ENCODE data around the gene EXD3. TPM values are rescaled to one million over a fixed set of nuclear protein-coding genes. Genes with fewer than 3 reads are reported as not detected.

The EXD3 gene
- total RNA-seq, 1 donor from 2014 or later, result 8.4 TPM

DNA sequence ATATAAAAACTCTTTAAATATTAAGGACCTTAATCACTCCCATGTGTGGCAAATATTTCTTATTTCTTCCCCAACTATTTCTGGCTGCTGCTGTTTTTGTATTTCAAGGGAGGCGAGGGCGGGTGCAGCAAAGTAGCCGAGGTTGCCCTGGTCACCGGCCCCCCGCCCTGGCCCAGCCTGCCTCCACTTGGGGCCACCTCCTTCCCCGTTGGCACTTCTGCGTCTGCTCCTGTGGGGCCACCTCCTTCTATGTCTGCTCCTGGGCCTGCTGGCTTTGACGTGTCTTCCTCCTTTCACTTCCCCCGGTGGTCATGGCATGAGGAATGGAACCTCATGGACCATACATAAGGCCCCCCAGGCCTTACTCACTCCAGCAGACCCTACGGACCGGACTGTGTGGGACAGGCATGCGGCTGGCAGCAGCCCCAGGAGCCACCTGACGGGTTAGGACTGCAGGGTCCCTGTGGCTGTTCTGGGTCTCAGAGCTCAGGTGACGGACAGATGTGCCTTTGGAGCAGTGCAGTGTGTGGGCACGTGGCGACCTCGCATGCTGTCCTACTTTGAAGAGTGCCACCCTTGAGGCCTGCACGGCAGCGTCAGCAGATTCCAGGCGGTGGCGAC, 24.0 kb upstream of the EXD3 start:
- Histone ChIP-seq H3K4me1 (ENCODE audit: control insufficient read depth in 3 of 3, insufficient read depth in 3 of 3, low read length in 3 of 3) (peaks cover 3 to 7% (median 7%) of the 10 kb centered on the region in 3 donors), H3K27ac (ENCODE audit: low read depth, low read length) (no peak overlapping the region)

GRCh38 chr9:137445930-137446431, 23.0 kb upstream of the EXD3 start:
- Histone ChIP-seq H3K4me1 (ENCODE audit: control insufficient read depth in 3 of 3, insufficient read depth in 3 of 3, low read length in 3 of 3) (peaks cover 3 to 7% (median 7%) of the 10 kb centered on the region in 3 donors), H3K27me3 (ENCODE audit: control insufficient read depth in 3 of 3, insufficient read depth in 3 of 3, low read length in 3 of 3) (peaks cover 0 to 11% (median 11%) of the 10 kb centered on the region in 3 donors), H3K9me3 (ENCODE audit: control insufficient read depth in 3 of 3, low read length in 3 of 3) (no peaks in the 10 kb centered on the region), H3K27ac (ENCODE audit: low read depth, low read length) (no peak overlapping the region), H3K9ac (ENCODE audit: low read depth in 1 of 3, low read length in 3 of 3) (no peak overlapping the region), H3K36me3 (ENCODE audit: control insufficient read depth in 3 of 3, insufficient read depth in 3 of 3, low read length in 3 of 3) (peaks cover 0 to 3% (median 0%) of the 10 kb centered on the region in 3 donors), H3K4me3 (ENCODE audit: low read length in 3 of 3) (no peak overlapping the region)

More for the DNA sequence above, 24.0 kb upstream of the EXD3 start:
- Histone ChIP-seq H3K9ac (ENCODE audit: low read depth in 1 of 3, low read length in 3 of 3) (no peak overlapping the region), H3K36me3 (ENCODE audit: control insufficient read depth in 3 of 3, insufficient read depth in 3 of 3, low read length in 3 of 3) (peaks cover 0 to 3% (median 0%) of the 10 kb centered on the region in 3 donors), H3K27me3 (ENCODE audit: control insufficient read depth in 3 of 3, insufficient read depth in 3 of 3, low read length in 3 of 3) (peaks cover 0 to 10% (median 10%) of the 10 kb centered on the region in 3 donors), H3K9me3 (ENCODE audit: control insufficient read depth in 3 of 3, low read length in 3 of 3) (no peaks in the 10 kb centered on the region), H3K4me3 (ENCODE audit: low read length in 3 of 3) (no peak overlapping the region)

DNA sequence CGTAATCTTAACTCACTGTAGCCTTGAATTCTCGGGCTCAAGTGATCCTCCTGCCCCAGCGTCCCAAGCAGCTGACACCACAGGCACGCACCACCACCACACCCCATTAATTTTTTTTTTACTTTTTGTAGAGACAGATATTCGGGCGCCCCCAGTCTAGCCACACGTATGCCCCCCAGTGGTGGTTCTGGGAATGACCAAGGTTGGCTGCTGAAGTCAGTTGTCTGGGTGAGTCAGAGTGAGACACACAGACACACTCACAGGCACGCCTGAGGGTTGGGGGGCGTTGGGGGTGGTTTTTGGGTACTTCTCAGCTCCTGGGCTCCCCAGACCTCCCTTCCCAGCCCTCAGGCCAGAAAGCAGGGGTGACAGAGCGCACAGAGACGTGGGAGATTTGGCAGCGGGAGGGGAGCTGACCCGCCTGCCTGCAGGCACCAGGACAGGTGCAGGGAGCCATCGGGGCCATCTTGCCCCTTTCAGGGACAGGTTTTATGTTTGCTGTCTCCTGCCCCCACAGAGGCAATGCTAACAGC, 22.4 kb upstream of the EXD3 start:
- Histone ChIP-seq H3K9ac (ENCODE audit: low read depth in 1 of 3, low read length in 3 of 3) (no peak overlapping the region), H3K9me3 (ENCODE audit: control insufficient read depth in 3 of 3, low read length in 3 of 3) (no peaks in the 10 kb centered on the region), H3K27me3 (ENCODE audit: control insufficient read depth in 3 of 3, insufficient read depth in 3 of 3, low read length in 3 of 3) (peaks cover 0 to 11% (median 11%) of the 10 kb centered on the region in 3 donors), H3K27ac (ENCODE audit: low read depth, low read length) (no peak overlapping the region), H3K4me1 (ENCODE audit: control insufficient read depth in 3 of 3, insufficient read depth in 3 of 3, low read length in 3 of 3) (peaks cover 3 to 7% (median 7%) of the 10 kb centered on the region in 3 donors), H3K36me3 (ENCODE audit: control insufficient read depth in 3 of 3, insufficient read depth in 3 of 3, low read length in 3 of 3) (peaks cover 0 to 3% (median 0%) of the 10 kb centered on the region in 3 donors), H3K4me3 (ENCODE audit: low read length in 3 of 3) (peak overlapping the region in 1 of 3 donors; percentile 6)

DNA sequence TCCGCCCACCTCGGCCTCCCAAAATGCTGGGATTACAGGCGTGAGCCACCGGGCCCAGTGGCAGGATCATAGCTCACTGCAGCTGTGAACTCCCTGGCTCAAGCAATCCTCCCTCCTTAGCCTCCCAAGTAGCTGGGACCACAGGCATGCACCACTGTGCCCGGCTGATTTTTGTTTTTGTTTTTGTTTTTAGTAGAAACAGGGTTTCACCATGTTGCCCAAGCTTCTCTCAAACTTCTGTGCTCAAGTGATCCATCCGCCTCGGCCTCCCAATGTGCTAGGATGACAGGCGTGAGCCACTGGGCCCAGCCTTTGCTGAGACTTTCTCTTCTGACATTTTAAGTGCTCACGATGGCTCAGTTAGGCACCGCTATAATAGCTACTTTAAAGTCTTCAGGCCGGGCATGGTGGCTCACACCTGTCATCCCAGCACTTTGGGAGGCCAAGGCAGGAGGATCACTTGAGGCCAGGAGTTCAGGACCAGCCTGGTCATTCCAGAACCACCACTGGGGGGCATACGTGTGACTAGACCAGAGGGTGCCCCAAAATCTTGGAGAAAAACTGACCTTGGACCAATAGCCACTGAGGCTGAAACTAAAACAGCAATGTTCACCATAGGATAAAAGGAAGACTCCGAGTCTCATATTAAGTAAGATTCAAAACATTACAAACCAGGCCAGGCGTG, 21.3 kb upstream of the EXD3 start:
- Histone ChIP-seq H3K4me3 (ENCODE audit: low read length in 3 of 3) (no peak overlapping the region), H3K36me3 (ENCODE audit: control insufficient read depth in 3 of 3, insufficient read depth in 3 of 3, low read length in 3 of 3) (peaks cover 0 to 3% (median 0%) of the 10 kb centered on the region in 3 donors), H3K9me3 (ENCODE audit: control insufficient read depth in 3 of 3, low read length in 3 of 3) (no peaks in the 10 kb centered on the region), H3K4me1 (ENCODE audit: control insufficient read depth in 3 of 3, insufficient read depth in 3 of 3, low read length in 3 of 3) (peaks cover 3 to 10% (median 10%) of the 10 kb centered on the region in 3 donors), H3K27me3 (ENCODE audit: control insufficient read depth in 3 of 3, insufficient read depth in 3 of 3, low read length in 3 of 3) (peaks cover 4 to 15% (median 15%) of the 10 kb centered on the region in 3 donors), H3K27ac (ENCODE audit: low read depth, low read length) (no peak overlapping the region), H3K9ac (ENCODE audit: low read depth in 1 of 3, low read length in 3 of 3) (no peak overlapping the region)

GRCh38 chr9:137441935-137442321, 19.0 kb upstream of the EXD3 start:
- peaks cover 3 to 23% (median 9%) of the 10 kb centered on the region in 3 donors for H3K4me1 ChIP-seq (ENCODE audit: control insufficient read depth in 3 of 3, insufficient read depth in 3 of 3, low read length in 3 of 3)
- no peak overlapping the region for H3K9ac ChIP-seq (ENCODE audit: low read depth in 1 of 3, low read length in 3 of 3)
- no peak overlapping the region for H3K27ac ChIP-seq (ENCODE audit: low read depth, low read length)
- H3K4me3 ChIP-seq (ENCODE audit: low read length in 3 of 3), result peak overlapping the region in 1 of 3 donors; percentile 14
- H3K36me3 ChIP-seq (ENCODE audit: control insufficient read depth in 3 of 3, insufficient read depth in 3 of 3, low read length in 3 of 3), result no peaks in the 10 kb centered on the region
- peaks cover 21 to 38% (median 31%) of the 10 kb centered on the region in 3 donors for H3K27me3 ChIP-seq (ENCODE audit: control insufficient read depth in 3 of 3, insufficient read depth in 3 of 3, low read length in 3 of 3)
- no peaks in the 10 kb centered on the region for H3K9me3 ChIP-seq (ENCODE audit: control insufficient read depth in 3 of 3, low read length in 3 of 3)

DNA sequence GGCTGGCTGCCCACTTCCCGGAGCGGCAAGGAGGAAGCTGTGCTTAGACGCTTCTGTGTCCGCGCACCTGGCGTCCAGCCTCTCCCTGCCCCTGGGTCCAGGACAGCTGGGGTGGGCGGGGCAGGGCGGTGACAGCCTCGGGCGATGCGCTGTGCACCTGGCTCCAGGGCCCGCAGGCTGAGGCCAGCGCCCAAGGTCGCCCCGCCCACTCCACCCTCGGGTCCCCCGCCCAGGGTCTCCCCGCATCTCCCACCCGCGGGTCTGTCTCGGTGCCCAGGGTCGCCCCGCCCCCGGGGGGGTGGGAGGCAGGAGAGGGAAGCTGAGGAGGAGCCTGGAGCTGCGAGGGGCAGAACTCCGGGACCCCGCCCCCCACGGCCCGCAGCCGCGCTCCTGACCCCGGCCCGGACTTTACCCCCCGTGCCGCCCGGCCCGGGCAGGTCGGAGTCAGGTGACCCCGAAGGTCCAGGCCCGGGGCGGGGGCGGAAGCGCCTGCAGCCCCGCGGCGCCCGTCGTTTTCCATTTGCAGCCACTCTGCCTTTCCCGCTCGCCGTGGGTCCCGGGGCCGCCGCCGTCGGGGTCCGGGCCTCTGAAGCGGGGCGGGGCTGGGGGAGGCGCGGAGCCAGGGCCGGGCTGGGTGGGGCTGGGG, 18.4 kb upstream of the EXD3 start, which contains the start of gene ENTPD8:
TSS of gene ENTPD8 (minus strand) at position 69 of the 646 bp plus-strand sequence. CDS start 3,072 bp downstream, outside the sequence.
- no peak within 1 kb of the TSS for H3K9ac ChIP-seq (ENCODE audit: low read depth in 1 of 3, low read length in 3 of 3)
- H3K27ac ChIP-seq (ENCODE audit: low read depth, low read length), result no peak within 1 kb of the TSS
- peak within 1 kb of the TSS in 1 of 3 donors; percentile 14 for H3K4me3 ChIP-seq (ENCODE audit: low read length in 3 of 3)
- H3K36me3 ChIP-seq (ENCODE audit: control insufficient read depth in 3 of 3, insufficient read depth in 3 of 3, low read length in 3 of 3), result no peaks in the 10 kb centered on the region
- peaks cover 3 to 28% (median 11%) of the 10 kb centered on the region in 3 donors for H3K4me1 ChIP-seq (ENCODE audit: control insufficient read depth in 3 of 3, insufficient read depth in 3 of 3, low read length in 3 of 3)
- H3K27me3 ChIP-seq (ENCODE audit: control insufficient read depth in 3 of 3, insufficient read depth in 3 of 3, low read length in 3 of 3), result peaks cover 22 to 43% (median 35%) of the 10 kb centered on the region in 3 donors
- H3K9me3 ChIP-seq (ENCODE audit: control insufficient read depth in 3 of 3, low read length in 3 of 3), result no peaks in the 10 kb centered on the region

DNA sequence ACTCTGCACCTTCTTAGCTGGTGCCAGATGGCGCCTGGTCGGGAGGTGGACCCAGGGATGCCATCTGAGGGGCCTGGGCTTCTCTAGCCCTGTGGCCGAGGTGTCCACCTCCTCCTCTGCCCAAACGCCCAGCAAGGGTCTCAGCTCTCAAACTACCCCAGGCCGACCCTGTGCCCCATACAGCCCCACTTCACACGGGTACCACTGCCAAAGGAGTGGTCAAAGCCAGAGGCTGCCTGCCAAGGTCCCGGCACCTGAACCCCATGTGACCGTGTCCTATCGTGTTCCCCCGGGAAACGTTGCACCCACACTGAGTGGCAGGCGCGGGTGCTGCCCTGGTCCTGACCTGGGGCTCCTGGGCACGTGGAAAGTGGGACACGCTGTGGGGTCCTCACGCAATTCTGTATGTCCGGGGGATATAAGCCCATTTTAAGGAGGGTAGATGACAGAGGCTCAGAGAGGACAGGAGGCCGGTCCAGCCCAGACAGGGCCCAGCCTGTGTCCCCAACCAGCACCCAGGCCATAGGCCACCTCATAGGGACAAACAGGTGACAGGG, 16.3 kb upstream of the EXD3 start:
- H3K9ac ChIP-seq (ENCODE audit: low read depth in 1 of 3, low read length in 3 of 3), result peak overlapping the region in 1 of 3 donors; percentile 8
- no peak overlapping the region for H3K4me3 ChIP-seq (ENCODE audit: low read length in 3 of 3)
- H3K27ac ChIP-seq (ENCODE audit: low read depth, low read length), result no peak overlapping the region
- H3K36me3 ChIP-seq (ENCODE audit: control insufficient read depth in 3 of 3, insufficient read depth in 3 of 3, low read length in 3 of 3), result no peaks in the 10 kb centered on the region
- H3K9me3 ChIP-seq (ENCODE audit: control insufficient read depth in 3 of 3, low read length in 3 of 3), result no peaks in the 10 kb centered on the region
- H3K4me1 ChIP-seq (ENCODE audit: control insufficient read depth in 3 of 3, insufficient read depth in 3 of 3, low read length in 3 of 3), result peaks cover 0 to 32% (median 10%) of the 10 kb centered on the region in 3 donors
- H3K27me3 ChIP-seq (ENCODE audit: control insufficient read depth in 3 of 3, insufficient read depth in 3 of 3, low read length in 3 of 3), result peaks cover 22 to 43% (median 34%) of the 10 kb centered on the region in 3 donors

DNA sequence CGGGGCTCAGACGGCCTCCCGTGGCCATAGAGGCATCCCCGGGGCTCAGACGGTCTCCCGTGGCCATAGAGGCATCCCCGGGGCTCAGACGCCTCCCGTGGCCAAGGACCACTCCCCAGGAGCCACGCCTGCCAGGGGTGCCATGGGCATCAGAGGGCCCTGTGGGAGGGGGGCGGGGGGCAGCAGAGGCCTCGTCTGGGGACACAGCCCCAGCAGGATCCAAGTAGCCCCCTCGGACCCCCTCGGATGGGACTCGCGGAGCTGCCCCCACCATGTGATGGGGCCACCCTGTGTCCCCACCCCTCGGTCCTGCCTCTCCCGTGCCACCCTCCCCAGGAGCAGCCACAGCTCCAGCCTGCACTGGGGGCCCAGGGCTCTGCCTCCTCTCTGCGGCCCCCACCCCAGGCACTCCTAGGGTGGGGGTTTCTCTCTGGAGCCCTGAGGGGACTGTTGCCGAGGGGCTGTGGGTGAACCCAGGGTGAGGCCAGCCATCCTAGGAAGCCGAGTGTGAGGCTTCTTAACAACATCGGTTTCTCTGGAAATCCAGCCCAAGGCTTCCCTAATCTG, 15.7 kb upstream of the EXD3 start:
- Histone ChIP-seq H3K27ac (ENCODE audit: low read depth, low read length) (no peak overlapping the region), H3K9me3 (ENCODE audit: control insufficient read depth in 3 of 3, low read length in 3 of 3) (no peaks in the 10 kb centered on the region), H3K9ac (ENCODE audit: low read depth in 1 of 3, low read length in 3 of 3) (no peak overlapping the region), H3K27me3 (ENCODE audit: control insufficient read depth in 3 of 3, insufficient read depth in 3 of 3, low read length in 3 of 3) (peaks cover 22 to 43% (median 34%) of the 10 kb centered on the region in 3 donors), H3K4me3 (ENCODE audit: low read length in 3 of 3) (no peak overlapping the region), H3K4me1 (ENCODE audit: control insufficient read depth in 3 of 3, insufficient read depth in 3 of 3, low read length in 3 of 3) (peaks cover 0 to 32% (median 10%) of the 10 kb centered on the region in 3 donors), H3K36me3 (ENCODE audit: control insufficient read depth in 3 of 3, insufficient read depth in 3 of 3, low read length in 3 of 3) (no peaks in the 10 kb centered on the region)

Measured in skeletal muscle tissue (tissue), 4 donors.